Measurements from ENCODE around the gene PRM1. TPM values are rescaled to one million over a fixed set of nuclear protein-coding genes. Genes with fewer than 3 reads are reported as not detected.

Gene PRM1, protein sequence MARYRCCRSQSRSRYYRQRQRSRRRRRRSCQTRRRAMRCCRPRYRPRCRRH
- total RNA-seq: 100 to 1,000 TPM in 1 of 2 donors, 1 to 10 TPM in 1; 1.8 to 992 TPM

- 86% methylated on average over 25 of the region's 25 CpGs for WGBS
- no peaks in the 10 kb centered on the region for H3K4me1 ChIP-seq (replicated peaks)
- no peaks in the 10 kb centered on the region for H3K27me3 ChIP-seq (replicated peaks; ENCODE audit: insufficient read depth)
- TF ChIP-seq, protein P1, sequence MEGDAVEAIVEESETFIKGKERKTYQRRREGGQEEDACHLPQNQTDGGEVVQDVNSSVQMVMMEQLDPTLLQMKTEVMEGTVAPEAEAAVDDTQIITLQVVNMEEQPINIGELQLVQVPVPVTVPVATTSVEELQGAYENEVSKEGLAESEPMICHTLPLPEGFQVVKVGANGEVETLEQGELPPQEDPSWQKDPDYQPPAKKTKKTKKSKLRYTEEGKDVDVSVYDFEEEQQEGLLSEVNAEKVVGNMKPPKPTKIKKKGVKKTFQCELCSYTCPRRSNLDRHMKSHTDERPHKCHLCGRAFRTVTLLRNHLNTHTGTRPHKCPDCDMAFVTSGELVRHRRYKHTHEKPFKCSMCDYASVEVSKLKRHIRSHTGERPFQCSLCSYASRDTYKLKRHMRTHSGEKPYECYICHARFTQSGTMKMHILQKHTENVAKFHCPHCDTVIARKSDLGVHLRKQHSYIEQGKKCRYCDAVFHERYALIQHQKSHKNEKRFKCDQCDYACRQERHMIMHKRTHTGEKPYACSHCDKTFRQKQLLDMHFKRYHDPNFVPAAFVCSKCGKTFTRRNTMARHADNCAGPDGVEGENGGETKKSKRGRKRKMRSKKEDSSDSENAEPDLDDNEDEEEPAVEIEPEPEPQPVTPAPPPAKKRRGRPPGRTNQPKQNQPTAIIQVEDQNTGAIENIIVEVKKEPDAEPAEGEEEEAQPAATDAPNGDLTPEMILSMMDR (IDR thresholded peaks at IDR 0.05): no peak
- TF ChIP-seq POLR2AphosphoS5 (IDR thresholded peaks at IDR 0.05) (no peak), POLR2A (IDR thresholded peaks at IDR 0.05) (no peak)
- H3K27ac ChIP-seq: no peak within 1 kb of the TSS
- intact Hi-C loops (cut with DNase I): no loop called here
- no peak for DNase-seq (ENCODE audit: low spot score)
- no peaks in the 10 kb centered on the region for H3K9me3 ChIP-seq
- H3K4me3 ChIP-seq: no peak within 1 kb of the TSS
- no peaks in the 10 kb centered on the region for H3K36me3 ChIP-seq
Measured at GRCh38 chr16:11280616-11281522, at the start of gene PRM1. Gene PRM1, minus strand, starts transcription at chr16:11281330. Its CDS starts 92 bp downstream, at chr16:11281238.

GRCh38 chr16:11330526-11331237 is 49.6 kb upstream of the PRM1 start:
- TF ChIP-seq POLR2AphosphoS5 (IDR thresholded peaks at IDR 0.05): no peak
- TF ChIP-seq POLR2A (IDR thresholded peaks at IDR 0.05): no peak
- TF ChIP-seq, protein P1 (IDR thresholded peaks at IDR 0.05): no peak
- no peak overlapping the region for H3K27ac ChIP-seq
- 88% methylated on average over 5 of the region's 5 CpGs for WGBS
- H3K27me3 ChIP-seq (replicated peaks; ENCODE audit: insufficient read depth): no peaks in the 10 kb centered on the region
- DNase-seq (ENCODE audit: low spot score): no peak
- H3K4me3 ChIP-seq: no peak overlapping the region
- intact Hi-C loops (cut with DNase I): no loop called here
- no peaks in the 10 kb centered on the region for H3K36me3 ChIP-seq
- no peaks in the 10 kb centered on the region for H3K4me1 ChIP-seq (replicated peaks)
- H3K9me3 ChIP-seq: no peaks in the 10 kb centered on the region

DNA sequence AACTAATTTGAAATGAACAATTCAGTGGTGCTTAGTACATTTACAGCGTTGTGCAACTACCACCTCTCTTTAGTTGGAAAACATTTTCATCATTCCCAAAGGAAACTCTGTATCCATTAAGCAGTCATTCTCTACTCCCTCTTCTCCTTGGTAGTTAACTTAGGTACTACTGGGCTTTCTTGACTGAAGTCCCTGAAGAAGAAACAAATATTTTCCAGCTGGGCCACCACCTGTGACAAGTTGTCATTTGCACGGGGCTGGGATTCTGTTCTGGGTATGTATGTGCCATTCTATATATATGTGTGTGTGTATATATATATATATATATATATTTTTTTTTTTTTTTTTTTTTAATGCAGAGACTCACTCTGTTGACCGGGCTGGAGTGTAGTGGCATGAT is 48.8 kb upstream of the PRM1 start:
- no peak overlapping the region for H3K4me3 ChIP-seq
- no peaks in the 10 kb centered on the region for H3K27me3 ChIP-seq (replicated peaks; ENCODE audit: insufficient read depth)
- no peak for DNase-seq (ENCODE audit: low spot score)
- TF ChIP-seq, protein P1 (IDR thresholded peaks at IDR 0.05): no peak
- TF ChIP-seq POLR2A (IDR thresholded peaks at IDR 0.05) (no peak), POLR2AphosphoS5 (IDR thresholded peaks at IDR 0.05) (no peak)
- intact Hi-C loops (cut with DNase I): no loop called here
- H3K36me3 ChIP-seq: no peaks in the 10 kb centered on the region
- H3K9me3 ChIP-seq: no peaks in the 10 kb centered on the region
- 79% methylated on average over 3 of the region's 3 CpGs for WGBS
- H3K4me1 ChIP-seq (replicated peaks): no peaks in the 10 kb centered on the region
- no peak overlapping the region for H3K27ac ChIP-seq

DNA sequence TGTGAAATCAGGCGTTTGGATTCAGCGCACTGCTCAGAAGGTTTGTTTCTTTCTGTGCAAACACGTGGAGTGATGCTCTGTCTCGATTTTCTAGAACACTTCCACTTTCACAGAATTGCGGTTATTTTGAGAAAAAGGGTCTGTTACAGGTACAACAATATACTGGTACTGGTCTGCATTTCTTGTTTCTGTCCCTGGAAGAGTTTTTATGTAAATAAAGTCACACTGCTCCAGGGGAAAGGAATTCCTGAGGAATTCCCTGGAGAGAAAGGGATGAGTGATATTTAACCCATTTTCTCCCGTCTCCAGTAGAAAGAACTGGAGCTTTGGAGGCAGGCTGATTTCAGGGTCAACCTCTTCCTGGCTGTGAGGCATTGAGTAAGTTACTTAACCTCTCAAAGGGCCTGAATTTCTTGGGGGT is 48.0 kb upstream of the PRM1 start:
- no peak for TF ChIP-seq POLR2AphosphoS5 (IDR thresholded peaks at IDR 0.05)
- TF ChIP-seq POLR2A (IDR thresholded peaks at IDR 0.05): no peak
- TF ChIP-seq, protein P1 (IDR thresholded peaks at IDR 0.05): no peak
- DNase-seq (ENCODE audit: low spot score): no peak
- Histone ChIP-seq H3K4me1 (replicated peaks) (no peaks in the 10 kb centered on the region), H3K4me3 (no peak overlapping the region), H3K9me3 (no peaks in the 10 kb centered on the region), H3K27ac (no peak overlapping the region), H3K27me3 (replicated peaks; ENCODE audit: insufficient read depth) (no peaks in the 10 kb centered on the region), H3K36me3 (no peaks in the 10 kb centered on the region)
- intact Hi-C loops (cut with DNase I): no loop called here
- 22% methylated on average over 6 of the region's 6 CpGs for WGBS

All from prostate gland (tissue), 2 donors.